HG02981 (cell line): Measurements from ENCODE around the gene UPP1.

Experiments used
- ATAC-seq: cut with Tn5 transposase; IDR thresholded peaks from one replicate; pipeline ENCODE4 v1.9.1; 2021; ENCODE audit warnings: mild to moderate bottlenecking, moderate library complexity; ENCODE audit not compliant: unreplicated experiment

UPP1 gene

DNA sequence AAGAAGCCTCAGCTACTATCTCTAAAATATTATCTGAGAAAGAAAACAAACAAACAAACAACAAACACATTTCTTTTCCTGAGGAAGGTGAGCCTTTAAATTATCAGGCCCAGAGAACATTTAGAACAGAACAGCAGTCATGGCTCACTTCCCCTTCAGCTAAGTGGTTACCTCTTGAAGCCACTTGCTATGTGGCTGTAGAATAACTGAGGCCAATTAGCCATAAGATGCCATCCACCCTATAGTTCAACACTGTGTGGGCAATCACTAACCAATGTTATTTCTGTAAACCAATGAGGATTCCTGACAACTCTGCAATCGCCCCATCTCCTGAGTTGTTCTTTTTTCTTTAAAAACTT, 3.7 kb upstream of the UPP1 start:
- ATAC-seq: no peak

DNA sequence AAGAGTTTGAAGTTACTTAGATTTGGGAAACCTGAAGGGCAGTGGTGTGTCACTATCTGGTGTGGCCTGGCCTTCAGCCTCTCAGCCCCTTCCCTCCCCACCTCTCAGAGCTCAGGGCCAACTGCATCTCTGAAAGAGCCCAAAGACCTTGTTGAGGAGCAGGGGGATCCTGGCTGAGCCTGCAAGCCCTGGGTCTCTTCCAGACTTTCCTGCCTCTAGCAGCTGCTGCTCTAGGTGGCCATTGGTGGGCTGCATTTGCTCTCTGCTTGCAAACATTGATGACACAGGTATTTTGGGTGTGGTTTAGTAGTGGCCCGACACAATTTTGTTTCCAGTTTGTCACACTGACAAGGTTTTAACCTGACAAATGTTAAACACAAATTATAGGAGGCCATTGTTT, 3.1 kb upstream of the UPP1 start:
- ATAC-seq: no peak

DNA sequence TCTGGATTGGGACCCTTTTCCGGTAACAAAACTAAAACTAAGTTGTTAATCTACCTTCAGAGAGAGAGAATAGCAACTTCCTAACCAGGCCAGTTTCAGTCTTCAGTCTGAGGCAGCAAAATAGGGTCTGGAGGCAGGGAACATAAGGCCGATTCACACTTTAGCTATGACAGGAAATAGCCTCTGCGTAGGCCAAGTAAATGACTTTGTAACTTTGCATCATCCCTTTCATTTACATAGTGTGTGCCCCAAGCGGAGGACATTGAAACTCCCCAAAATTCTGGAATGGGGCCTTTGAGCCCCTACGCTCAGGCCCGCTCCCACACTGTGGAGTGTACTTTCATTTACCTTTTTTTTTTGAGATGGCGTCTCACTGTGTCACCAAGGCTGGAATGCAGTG, 1.7 kb upstream of the UPP1 start:
- no peak for ATAC-seq

DNA sequence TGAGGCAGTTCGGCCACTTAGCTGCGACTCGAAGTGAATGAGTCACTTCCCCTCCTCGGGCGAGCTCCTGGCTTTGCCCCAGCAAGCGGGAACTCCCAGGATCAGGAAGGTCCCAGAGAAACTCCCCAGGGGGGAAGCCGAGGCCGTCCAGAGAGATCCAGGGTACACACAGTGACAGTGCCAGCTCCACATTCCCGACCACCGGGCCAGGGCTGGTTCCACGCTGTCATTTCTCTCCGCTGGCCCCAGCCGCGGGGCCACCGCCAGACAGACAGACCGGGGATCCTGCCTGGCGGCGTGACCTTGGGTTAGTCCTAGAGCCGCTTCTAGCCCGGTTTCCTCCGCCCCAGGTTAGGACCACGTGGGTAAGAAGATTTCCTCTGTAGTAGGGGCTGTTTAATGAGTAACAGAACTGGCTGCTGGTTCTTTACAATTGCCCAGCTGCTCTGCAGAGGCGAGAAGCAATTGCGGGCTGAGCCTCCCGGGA, 463 bp upstream of the UPP1 start:
- peak; percentile 55 for ATAC-seq

DNA sequence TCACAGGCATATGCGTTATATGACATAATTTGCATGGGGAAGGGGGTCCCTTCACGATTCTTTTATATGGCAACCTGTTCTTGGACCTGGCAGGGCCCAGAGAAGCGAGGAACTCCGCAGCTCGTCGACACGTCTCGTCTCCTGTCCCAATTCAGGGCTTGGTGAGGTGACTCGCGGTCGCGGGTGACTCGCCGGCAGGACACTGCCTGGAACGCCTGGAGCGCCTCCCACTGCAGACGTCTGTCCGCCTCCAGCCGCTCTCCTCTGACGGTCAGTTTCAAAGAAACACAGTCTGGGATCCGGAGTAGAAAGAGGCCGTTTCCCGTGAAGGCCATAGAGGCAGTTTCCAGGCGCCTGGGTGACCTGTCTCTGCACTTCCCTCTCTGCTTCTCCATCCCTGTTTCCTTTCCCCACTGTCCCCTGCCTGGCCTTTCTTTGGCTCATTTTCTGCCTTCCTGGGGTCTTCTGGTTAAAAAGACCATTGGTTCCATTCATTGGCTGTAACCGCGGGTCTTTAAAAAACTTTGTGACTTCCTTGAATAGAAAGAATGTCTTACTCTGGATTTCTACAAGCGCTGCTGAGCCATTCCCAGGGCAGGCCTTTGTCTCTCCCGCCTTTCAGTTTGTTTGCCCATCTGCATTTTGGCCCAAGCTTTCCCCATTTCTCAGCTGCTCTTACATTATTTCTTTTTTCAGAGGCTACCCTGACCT, 1.2 kb downstream of the UPP1 start:
- ATAC-seq: no peak

DNA sequence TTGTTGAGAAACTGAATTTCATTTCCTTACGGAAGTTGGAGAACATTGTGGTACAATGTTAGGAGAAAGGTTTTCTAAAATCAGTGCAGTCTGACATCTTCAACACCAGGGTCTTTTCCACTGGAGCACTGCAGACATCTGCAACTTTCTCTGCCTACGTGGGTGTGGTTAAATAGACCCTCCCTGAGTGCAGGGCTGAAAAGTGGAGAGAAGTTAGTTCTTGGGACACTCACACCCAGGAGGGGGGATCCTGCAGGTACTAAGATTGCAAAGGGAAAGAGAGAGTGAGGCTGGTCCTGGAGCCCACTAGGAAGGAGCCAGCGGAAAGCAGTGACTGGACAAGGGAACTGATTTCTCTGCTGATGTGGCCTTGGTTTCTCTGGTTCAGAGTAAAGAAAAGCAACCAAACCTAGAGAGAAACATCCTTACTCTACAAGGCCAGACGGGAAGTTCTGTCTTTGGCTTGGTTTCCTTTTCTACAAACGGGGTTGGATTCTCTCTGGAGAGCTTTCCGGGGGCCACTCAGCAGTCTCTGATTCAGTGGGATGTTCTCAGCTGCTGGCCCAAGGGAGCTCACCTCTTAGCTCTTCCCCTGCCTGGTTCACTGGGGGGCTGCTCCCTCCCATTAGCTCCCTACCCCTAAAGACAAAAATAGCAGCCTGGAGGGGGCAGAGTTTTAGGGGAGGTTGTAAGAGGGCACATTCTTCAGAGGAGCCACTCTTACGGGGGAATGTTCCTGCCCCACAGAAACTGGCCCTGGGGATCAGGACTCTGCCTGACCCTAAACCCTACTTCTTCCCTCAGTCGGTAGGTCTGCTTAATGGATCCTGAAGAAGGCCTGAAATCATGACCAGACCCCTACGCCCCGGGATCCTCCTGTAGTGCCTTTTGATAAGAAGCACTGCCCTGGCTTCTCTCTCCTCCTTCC, 2.7 kb downstream of the UPP1 start:
- no peak for ATAC-seq

DNA sequence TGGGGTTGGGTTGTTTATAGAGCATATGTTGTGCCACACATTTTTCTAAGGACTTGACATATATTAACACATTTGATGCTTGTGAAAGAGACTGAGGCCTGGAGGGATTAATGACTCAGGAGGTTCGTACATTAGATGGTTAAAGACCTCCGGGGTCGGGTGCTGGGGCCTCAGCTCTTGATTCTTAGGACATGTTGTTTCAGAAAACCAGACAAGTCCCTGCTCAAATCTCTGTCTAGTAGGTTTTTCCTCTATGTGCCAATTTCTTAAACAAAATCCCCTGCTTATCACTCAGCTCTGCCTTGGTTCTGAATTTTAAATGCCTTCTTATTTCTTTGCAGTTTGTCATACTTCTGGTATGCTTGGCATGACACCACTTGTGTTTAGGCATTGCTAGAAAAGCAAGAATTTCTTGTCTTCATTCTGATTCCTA, 5.8 kb downstream of the UPP1 start:
- no peak for ATAC-seq

DNA sequence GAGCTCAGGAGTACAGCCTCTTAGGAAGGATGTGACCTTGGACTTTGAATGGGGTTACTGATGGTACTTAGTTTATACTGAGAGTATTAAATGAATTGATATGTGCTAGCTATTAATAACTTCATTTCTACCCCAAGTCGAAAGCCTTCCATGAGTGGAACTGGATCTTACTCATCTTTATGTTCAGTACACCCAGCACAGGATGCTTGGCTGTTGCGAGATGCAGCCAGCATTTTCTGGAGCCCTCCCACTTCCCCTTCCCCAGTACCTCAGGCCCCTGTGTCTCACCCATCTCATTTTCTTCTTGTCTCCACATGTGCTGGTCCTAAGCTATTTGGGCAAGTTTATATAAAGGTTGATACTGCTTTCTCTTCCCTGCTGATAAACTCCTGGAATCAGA, 7.2 kb downstream of the UPP1 start:
- no peak for ATAC-seq

DNA sequence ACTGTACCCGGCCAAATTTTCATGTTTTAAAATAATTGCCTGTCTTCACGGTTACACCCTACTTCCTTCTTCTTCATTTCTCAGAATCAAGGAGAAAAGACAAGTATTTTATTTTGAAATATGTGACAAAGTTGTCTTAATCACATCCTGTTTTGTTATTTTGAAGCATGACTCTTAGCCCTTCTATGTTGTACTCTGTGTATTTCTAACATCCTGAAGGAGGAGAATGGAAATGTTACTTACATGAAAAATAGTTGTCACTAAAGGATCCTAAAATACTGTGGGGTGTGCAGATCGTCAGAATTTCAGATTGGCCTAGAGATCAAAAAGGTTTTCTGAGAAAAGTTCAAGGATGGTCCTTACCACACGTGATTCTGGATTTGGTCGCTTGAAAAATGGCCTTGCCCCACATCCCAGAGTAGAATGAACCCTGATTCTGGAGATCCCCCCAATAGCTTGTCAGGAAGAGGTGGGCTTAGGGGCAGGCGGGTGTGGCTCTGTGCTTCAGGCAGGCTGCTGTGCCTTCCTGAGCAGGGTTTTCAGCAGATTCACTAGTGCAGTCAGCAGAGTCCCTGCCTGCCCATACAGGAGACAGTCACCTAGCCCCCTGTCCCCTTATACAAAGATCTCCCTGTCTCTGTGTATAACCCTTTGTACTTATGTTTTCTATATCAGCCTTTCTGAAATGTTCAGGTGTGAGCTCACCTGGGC, 8.6 kb downstream of the UPP1 start:
- no peak for ATAC-seq

DNA sequence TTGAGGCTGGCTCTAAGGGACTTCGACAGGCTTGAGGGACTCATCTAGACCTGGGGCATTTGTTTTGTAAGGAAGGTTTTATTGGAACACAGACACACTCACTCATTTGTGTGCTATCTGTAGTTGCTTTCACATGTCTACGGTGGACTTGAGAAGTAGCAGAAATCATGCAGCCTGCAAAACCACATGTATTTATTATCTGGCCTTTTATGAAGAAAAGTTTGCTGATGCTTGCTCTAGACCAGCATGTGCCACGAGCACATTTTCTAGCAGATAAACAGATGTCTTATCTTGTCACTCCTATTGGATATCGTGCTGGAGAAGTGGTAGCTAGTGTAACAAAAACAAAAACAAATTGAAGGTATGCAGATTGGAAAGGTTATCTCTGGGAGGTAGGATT, 9.8 kb downstream of the UPP1 start:
- no peak for ATAC-seq

DNA sequence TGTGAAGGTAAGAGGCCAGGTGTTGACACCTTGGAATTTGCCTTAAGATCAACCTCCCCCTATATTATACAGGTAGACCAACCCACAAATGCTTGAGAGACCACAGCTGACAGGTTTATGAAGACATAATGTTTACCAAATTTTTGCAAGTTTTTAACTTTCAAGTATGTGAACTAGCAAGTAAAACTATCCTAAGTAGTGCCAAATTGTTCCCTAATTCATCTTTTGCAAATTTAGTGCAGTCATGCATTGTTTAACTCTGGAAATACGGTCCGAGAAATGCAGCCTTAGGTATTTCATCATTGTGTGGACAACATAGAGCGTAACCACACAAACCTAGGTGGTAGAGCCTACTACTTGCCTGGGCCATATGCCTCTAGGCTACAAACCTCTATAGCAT, 10.7 kb downstream of the UPP1 start:
- ATAC-seq: no peak

DNA sequence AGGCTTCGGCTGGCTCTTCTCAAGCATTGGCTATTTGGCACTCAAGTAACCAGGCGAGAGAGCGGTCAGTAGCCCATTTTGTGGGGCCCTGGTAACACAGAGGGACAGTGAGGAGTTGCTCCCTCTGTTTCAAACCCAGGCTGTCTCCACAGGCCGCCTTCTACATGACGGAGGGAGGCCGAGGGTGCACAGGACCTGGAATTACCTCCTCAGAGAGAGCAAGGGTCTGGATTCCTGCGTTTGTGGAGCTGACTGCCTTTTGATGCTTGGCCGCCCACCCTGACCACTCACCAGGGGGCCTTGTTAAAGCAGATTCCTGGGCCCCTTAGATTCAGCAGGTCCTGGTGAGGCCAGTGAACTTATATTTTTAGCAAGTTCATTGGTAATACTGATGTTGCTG, 12.3 kb downstream of the UPP1 start:
- no peak for ATAC-seq

DNA sequence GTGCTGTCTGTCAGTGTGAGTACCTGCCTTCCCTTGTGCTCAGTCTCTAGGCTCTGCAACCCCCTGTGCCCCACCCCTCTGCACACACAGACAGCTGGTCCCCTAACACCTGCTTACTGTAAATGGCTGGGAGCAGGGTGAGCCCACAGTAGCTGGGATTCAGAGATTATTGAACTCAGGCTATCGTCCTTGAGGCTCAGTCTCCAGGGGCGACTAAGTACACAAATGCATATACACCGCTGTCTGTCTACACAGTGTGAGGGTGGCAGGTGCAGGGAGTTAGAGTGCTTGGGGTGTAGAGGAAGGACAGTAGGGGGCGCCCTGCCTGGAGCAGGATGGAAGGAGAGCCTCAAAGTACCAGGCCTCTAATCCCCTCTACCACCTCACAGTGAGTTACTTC, 12.9 kb downstream of the UPP1 start:
- ATAC-seq: no peak

DNA sequence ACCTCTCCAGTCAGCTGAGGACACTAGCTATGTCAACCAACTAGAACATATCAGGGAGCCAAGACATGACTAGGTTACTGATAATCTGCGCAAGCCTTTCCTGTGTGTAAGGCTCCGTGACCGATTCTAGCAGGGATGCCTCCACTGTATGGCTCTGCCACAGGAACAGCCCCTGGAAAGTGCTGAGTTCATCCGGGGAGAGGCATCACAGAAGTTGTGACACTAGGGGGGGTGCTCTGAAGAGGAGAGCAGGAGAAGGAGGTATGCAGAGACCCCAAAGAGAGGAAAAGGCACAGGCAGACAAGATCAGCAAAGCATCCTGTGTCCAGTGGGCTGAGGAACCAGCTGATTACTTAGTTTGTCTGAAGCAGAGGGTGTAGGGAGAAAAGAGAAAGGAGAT, 13.5 kb downstream of the UPP1 start:
- ATAC-seq: no peak

DNA sequence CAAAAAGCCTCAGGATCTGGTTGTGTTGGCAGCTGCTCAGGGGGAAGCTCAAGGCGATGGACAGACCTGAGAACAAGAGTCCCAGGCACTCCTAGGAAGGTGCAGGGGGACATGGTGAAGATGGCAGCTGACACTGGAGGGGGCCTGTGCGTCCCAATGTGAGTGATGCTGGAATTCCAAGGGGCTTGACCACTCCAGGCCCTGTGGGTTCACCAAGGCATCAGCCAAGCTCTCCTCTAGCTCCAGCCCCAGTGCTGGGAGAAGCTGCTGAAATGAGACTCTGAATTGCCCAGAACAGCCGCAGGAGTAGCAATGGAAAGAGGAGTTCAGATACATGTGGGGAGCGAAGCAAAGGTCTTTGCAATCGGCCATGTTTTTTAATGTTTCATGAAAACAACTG, 16.0 kb downstream of the UPP1 start:
- no peak for ATAC-seq

DNA sequence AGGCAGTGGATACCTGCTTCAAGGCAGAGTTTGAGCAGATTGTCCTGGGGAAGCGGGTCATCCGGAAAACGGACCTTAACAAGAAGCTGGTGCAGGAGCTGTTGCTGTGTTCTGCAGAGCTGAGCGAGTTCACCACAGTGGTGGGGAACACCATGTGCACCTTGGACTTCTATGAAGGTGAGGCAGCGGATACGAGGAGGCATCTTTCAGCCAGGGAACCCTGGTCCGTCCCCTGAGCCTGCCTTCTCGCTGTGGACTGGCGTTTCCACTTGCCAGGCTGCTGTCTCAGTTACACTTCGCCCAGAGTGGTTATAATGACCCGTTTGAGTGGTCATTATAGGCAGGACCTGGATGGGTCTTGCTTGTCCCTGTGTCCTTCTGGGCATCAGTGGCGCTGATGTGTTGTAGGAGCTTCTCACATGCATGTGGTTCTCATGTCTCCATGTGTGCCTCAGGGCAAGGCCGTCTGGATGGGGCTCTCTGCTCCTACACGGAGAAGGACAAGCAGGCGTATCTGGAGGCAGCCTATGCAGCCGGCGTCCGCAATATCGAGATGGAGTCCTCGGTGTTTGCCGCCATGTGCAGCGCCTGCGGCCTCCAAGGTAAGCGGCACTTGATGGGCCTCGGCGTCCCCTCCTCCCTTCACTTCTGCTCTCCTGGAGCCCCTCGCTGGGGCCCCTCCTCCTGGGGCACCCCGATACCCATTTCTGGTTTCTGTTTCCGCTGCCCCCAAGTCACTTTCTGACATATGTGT, 18.0 kb downstream of the UPP1 start:
- ATAC-seq: no peak

DNA sequence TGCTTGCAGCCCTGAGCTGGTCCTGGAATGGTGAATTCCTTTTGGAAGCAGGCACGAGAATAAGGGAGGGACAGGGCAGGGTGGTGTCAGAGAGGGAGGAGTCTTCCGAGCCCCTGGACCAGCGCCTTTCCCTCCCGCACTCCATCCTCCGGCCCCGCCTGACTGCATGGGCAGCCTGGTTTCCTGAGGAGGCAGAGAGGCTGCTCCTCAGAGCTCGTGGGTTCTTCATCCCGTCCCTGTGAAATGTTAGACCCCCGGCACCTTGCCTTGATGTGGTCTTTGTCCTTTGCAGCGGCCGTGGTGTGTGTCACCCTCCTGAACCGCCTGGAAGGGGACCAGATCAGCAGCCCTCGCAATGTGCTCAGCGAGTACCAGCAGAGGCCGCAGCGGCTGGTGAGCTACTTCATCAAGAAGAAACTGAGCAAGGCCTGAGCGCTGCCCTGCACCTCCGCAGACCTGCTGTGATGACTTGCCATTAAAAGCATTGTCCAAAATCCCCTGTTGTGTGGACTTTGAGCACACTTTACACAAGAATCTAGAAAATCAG, 18.9 kb downstream of the UPP1 start:
- no peak for ATAC-seq

DNA sequence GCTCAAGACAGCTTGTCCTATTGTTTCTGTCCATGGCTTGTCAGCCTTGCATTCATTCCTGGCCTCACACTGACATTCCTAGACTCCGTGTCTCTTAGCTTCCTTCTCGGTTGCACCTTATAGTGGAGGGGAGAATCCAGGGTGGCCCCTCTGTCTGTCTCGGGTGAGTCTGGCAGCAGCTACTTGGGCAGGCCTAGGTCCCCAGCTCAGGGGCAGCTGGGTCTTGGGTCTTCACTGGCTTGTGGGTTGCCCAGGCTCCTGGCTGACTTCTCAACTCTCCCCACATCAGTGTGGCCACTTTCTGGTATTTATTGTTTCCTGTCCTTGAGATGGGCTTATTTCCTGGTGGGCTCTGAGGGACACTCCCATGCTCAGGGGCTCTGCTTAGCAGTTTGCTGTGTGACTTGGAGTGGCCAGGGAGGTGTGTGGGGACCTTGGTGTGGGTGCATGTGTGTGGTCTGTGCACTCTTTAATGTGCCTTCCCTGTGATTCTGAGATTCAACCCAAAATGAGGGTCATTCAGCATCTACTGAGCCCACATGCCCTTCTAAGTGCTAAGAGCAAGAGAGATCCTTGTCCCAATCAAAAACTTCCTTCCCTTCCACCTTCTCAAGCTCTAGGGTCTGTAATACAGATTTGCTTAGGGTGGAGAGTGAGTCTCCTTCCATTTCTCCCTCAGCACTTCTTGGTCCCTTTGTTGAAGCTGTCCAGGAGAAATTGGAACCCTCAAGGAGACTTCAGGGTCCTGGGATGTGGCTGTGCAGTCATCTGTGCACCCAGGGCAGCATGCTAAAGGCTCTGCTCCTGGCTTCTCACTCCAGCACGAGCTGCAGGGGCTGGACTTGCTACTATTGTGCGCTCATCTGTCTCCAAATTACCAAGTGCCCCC, 20.1 kb downstream of the UPP1 start:
- ATAC-seq: no peak

DNA sequence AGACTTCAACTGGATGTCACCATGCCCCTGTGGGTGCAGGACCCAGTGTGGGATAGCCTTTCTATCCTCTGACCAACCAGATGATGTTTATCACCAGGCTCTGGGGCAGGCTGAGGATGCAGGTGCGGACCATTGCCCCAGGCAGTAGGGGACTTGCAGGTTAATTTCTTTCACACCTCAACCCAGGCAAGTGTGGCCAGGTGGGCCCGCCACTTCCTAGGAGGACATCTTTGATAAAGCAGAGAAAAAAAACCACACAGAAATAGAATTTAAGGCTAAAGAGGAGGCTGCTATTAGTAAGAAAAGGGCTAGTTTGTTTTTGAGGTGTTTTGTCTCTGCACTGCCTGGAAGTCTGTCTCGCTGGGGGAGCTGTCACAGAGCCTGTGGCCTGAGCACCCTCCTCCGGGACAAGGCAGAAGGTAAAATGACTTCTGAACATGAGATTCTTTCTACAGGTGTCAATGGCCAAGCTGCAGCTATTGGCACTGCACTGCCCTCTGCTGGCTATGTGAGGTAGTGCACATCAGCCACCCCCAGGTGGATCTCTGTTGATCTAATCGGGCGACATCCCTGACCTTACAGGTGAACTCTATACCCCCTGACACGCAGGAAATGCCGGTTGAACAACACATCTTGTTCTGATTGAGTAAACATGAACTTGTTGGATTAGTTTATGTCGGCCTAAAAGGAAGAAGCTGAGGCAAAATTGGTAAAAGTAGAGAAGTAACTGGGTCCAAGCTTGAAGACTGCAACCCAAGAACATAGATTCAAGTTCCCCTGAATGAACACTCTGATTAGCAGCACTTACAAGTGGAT, 21.0 kb downstream of the UPP1 start:
- peak; percentile 90 for ATAC-seq
